Measurements from ENCODE around the gene WASF1. TPM values are rescaled to one million over a fixed set of nuclear protein-coding genes. Genes with fewer than 3 reads are reported as not detected.

WASF1 gene
- total RNA-seq, 4 donors from 2014 or later: 1.8 to 14.0 (median 5.9) TPM

GRCh38 chr6:110214338-110214737, 34.9 kb upstream of the WASF1 start:
- no peaks in the 10 kb centered on the region for H3K9me3 ChIP-seq
- no peak for TF ChIP-seq CTCF (IDR thresholded peaks at IDR 0.05)
- no peak for TF ChIP-seq POLR2A (IDR thresholded peaks at IDR 0.05)
- H3K4me3 ChIP-seq: no peak overlapping the region
- peaks cover 0 to 81% (median 3%) of the 10 kb centered on the region in 3 donors for H3K36me3 ChIP-seq
- H3K4me1 ChIP-seq: no peaks in the 10 kb centered on the region
- no peak overlapping the region for H3K27ac ChIP-seq
- no peak for DNase-seq
- no peaks in the 10 kb centered on the region for H3K27me3 ChIP-seq

- peaks cover 0 to 71% (median 3%) of the 10 kb centered on the region in 3 donors for H3K36me3 ChIP-seq
Observed at GRCh38 chr6:110211753-110212152, 32.3 kb upstream of the WASF1 start.

GRCh38 chr6:110207652-110208051, 28.2 kb upstream of the WASF1 start:
- TF ChIP-seq POLR2A (IDR thresholded peaks at IDR 0.05) (no peak), CTCF (IDR thresholded peaks at IDR 0.05) (no peak)
- no peaks in the 10 kb centered on the region for H3K27me3 ChIP-seq
- no peaks in the 10 kb centered on the region for H3K9me3 ChIP-seq
- H3K4me3 ChIP-seq: no peak overlapping the region
- H3K36me3 ChIP-seq: peaks cover 0 to 41% (median 3%) of the 10 kb centered on the region in 3 donors
- no peaks in the 10 kb centered on the region for H3K4me1 ChIP-seq
- no peak for DNase-seq
- no peak overlapping the region for H3K27ac ChIP-seq

More at GRCh38 chr6:110211753-110212152, 32.3 kb upstream of the WASF1 start:
- TF ChIP-seq CTCF (IDR thresholded peaks at IDR 0.05) (no peak), POLR2A (IDR thresholded peaks at IDR 0.05) (no peak)
- no peak for DNase-seq
- Histone ChIP-seq H3K9me3 (no peaks in the 10 kb centered on the region), H3K27me3 (no peaks in the 10 kb centered on the region), H3K27ac (no peak overlapping the region), H3K4me3 (no peak overlapping the region), H3K4me1 (no peaks in the 10 kb centered on the region)

- H3K4me1 ChIP-seq: no peaks in the 10 kb centered on the region
- H3K27ac ChIP-seq: no peak overlapping the region
- no peaks in the 10 kb centered on the region for H3K27me3 ChIP-seq
- TF ChIP-seq CTCF (IDR thresholded peaks at IDR 0.05) (no peak), POLR2A (IDR thresholded peaks at IDR 0.05) (no peak)
- H3K9me3 ChIP-seq: no peaks in the 10 kb centered on the region
- DNase-seq: no peak
- H3K4me3 ChIP-seq: no peak overlapping the region
- H3K36me3 ChIP-seq: no peaks in the 10 kb centered on the region
Observed at GRCh38 chr6:110201151-110201884, 21.8 kb upstream of the WASF1 start.

- no peaks in the 10 kb centered on the region for H3K9me3 ChIP-seq
- TF ChIP-seq POLR2A (IDR thresholded peaks at IDR 0.05) (no peak), CTCF (IDR thresholded peaks at IDR 0.05) (no peak)
- DNase-seq: no peak
- H3K27me3 ChIP-seq: no peaks in the 10 kb centered on the region
- peaks cover 0 to 10% (median 0%) of the 10 kb centered on the region in 3 donors for H3K36me3 ChIP-seq
- H3K4me1 ChIP-seq: no peaks in the 10 kb centered on the region
- H3K27ac ChIP-seq: no peak overlapping the region
- no peak overlapping the region for H3K4me3 ChIP-seq
Observed at GRCh38 chr6:110198561-110198960, 19.1 kb upstream of the WASF1 start.

Data from Peyer's patch (tissue), 4 donors.